SK-N-SH (cell line): ENCODE measurements around the gene ZFX. TPM values are rescaled to one million over a fixed set of nuclear protein-coding genes. Genes with fewer than 3 reads are reported as not detected.

Source experiments
- CTCF ChIA-PET: fragments of 300-600, 350-600 bp; formaldehyde crosslinking; extraction: SDS; loops from one replicate; lab custom pipeline; 2021; lab: Yijun Ruan, JAX
- POLR2A ChIA-PET: fragments of 350-600 bp; sonication (Branson Sonifier 250); formaldehyde crosslinking; extraction: SDS; loops from one replicate; lab custom pipeline; 2020; ENCODE audit warnings: antibody characterized with exemption, inconsistent platforms; lab: Yijun Ruan, JAX
- DNase-seq: peaks from one replicate; pipeline ENCODE4 v3.0.0; 2012
- H2AFZ ChIP-seq: fragments of 200-600 bp; sonication (generic); 2 replicates; pipeline ENCODE4 v1.8.1; 2016; ENCODE audit warnings: antibody characterized with exemption, mild to moderate bottlenecking, low read depth
- H3F3A ChIP-seq: fragments of 200-600 bp; sonication (generic); replicated peaks from 2 replicates; pipeline ENCODE3; 2016; ENCODE audit warnings: antibody characterized with exemption, mild to moderate bottlenecking; ENCODE audit not compliant: insufficient read depth
- H3K27ac ChIP-seq, 2 experiments: fragments of 200-500 bp in 1 of 2; fragments of 200-600 bp in 1 of 2; sonication (Bioruptor generic) in 1 of 2; sonication (generic), shearing (Covaris generic) in 1 of 2; 2 replicates each; pipeline versions ENCODE4 v1.5.1 to v1.6.1; 2014 to 2016; ENCODE audit warnings: low read depth in 2 of 2, inconsistent platforms in 1 of 2, low read length in 1 of 2, mild to moderate bottlenecking in 1 of 2, mixed read lengths in 1 of 2
- H3K27me3 ChIP-seq: fragments of 200-600 bp; sonication (generic), shearing (Covaris generic); 2 replicates; pipeline ENCODE4 v1.6.1; 2016; ENCODE audit warnings: mixed run types; ENCODE audit not compliant: insufficient read depth
- H3K36me3 ChIP-seq, 2 experiments: fragments of 200-500 bp in 1 of 2; fragments of 200-600 bp in 1 of 2; sonication (Bioruptor generic) in 1 of 2; sonication (generic) in 1 of 2; replicated peaks in 1 of 2; 2 replicates each; pipeline versions ENCODE3 to v1.5.1; 2014 to 2016; ENCODE audit warnings: low read length in 1 of 2, mild to moderate bottlenecking in 1 of 2; ENCODE audit not compliant: insufficient read depth in 2 of 2, control insufficient read depth in 1 of 2
- H3K4me1 ChIP-seq, 2 experiments: fragments of 200-500 bp in 1 of 2; fragments of 200-600 bp in 1 of 2; sonication (Bioruptor generic) in 1 of 2; sonication (generic), shearing (Covaris generic) in 1 of 2; 2 replicates each; pipeline versions ENCODE4 v1.5.1 to v1.6.1; 2014 to 2016; ENCODE audit warnings: low read depth in 1 of 2, low read length in 1 of 2, mixed run types in 1 of 2; ENCODE audit not compliant: insufficient read depth in 2 of 2, control insufficient read depth in 1 of 2
- H3K4me2 ChIP-seq: fragments of 200-600 bp; sonication (generic), shearing (Covaris generic); 2 replicates; pipeline ENCODE4 v1.6.1; 2017; ENCODE audit warnings: mixed run types
- H3K4me3 ChIP-seq, 2 experiments: fragments of 200-500 bp in 1 of 2; fragments of 200-600 bp in 1 of 2; sonication (Bioruptor generic) in 1 of 2; sonication (generic), shearing (Covaris generic) in 1 of 2; 2 replicates each; pipeline versions ENCODE4 v1.5.1 to v1.8.1; 2014 to 2016; ENCODE audit warnings: low read depth in 2 of 2, inconsistent platforms in 1 of 2, low read length in 1 of 2, mild to moderate bottlenecking in 1 of 2, mixed read lengths in 1 of 2, moderate library complexity in 1 of 2
- H3K79me2 ChIP-seq: fragments of 200-600 bp; sonication (generic); 2 replicates; pipeline ENCODE4 v1.8.1; 2017; ENCODE audit warnings: mild to moderate bottlenecking; ENCODE audit not compliant: insufficient read depth
- H3K9ac ChIP-seq: fragments of 200-600 bp; sonication (generic); 2 replicates; pipeline ENCODE4 v1.6.1; 2017; ENCODE audit warnings: mixed run types
- H3K9me2 ChIP-seq: fragments of 200-600 bp; sonication (generic); 2 replicates; pipeline ENCODE4 v1.6.1; 2017; ENCODE audit warnings: mixed run types
- H3K9me3 ChIP-seq: fragments of 200-600 bp; sonication (generic); 2 replicates; pipeline ENCODE4 v1.6.1; 2017; ENCODE audit warnings: mixed run types, mild to moderate bottlenecking, moderate library complexity
- H4K20me1 ChIP-seq: fragments of 200-600 bp; sonication (generic); 2 replicates; pipeline ENCODE4 v1.6.1; 2017; ENCODE audit warnings: mild to moderate bottlenecking, mixed run types; ENCODE audit not compliant: insufficient read depth
- EP300 ChIP-seq, 2 experiments: IDR thresholded peaks; 2 replicates each; pipeline versions ENCODE4 v1.4.0 to v1.6.1; 2012; ENCODE audit warnings: borderline replicate concordance in 1 of 2, low read depth in 1 of 2, low read length in 1 of 2
- EZH2phosphoT487 ChIP-seq: fragments of 200-600 bp; sonication (generic); IDR thresholded peaks from 2 replicates; pipeline ENCODE4 v1.6.1; 2017; ENCODE audit warnings: low read depth, mixed run types, mild to moderate bottlenecking, antibody characterized with exemption, moderate library complexity, borderline replicate concordance
- FOSL2 ChIP-seq: IDR thresholded peaks from 2 replicates; pipeline ENCODE4 v1.4.0; 2012; ENCODE audit warnings: low read depth, mild to moderate bottlenecking, moderate library complexity, borderline replicate concordance
- FOXJ3 ChIP-seq: sonication (generic); formaldehyde crosslinking; IDR thresholded peaks from 2 replicates; pipeline ENCODE4 v1.5.1; 2020; ENCODE audit warnings: mild to moderate bottlenecking, missing genetic modification reagents
- GATA2 ChIP-seq: sonication (generic); formaldehyde crosslinking; IDR thresholded peaks from 2 replicates; pipeline ENCODE4 v1.5.0; 2020; ENCODE audit warnings: mild to moderate bottlenecking, missing genetic modification reagents
- IRF3 ChIP-seq: fragments of 150-350 bp; IDR thresholded peaks from 2 replicates; pipeline ENCODE4 v1.6.1; 2016; ENCODE audit warnings: mild to moderate bottlenecking, low read depth, low read length
- JUND ChIP-seq: IDR thresholded peaks from 2 replicates; pipeline ENCODE4 v1.4.0; 2012
- MAX ChIP-seq: IDR thresholded peaks from 2 replicates; pipeline ENCODE4 v1.4.0; 2012; ENCODE audit warnings: low read depth
- MXI1 ChIP-seq: IDR thresholded peaks from 2 replicates; pipeline ENCODE4 v1.6.1; 2012; ENCODE audit warnings: mild to moderate bottlenecking, low read depth, low read length, improper control_type of control experiment
- NRF1 ChIP-seq: IDR thresholded peaks from 2 replicates; pipeline ENCODE4 v1.6.1; 2012; ENCODE audit warnings: low read depth, mild to moderate bottlenecking, low read length
- PBX3 ChIP-seq: IDR thresholded peaks from 2 replicates; pipeline ENCODE4; 2012
- POLR2AphosphoS5 ChIP-seq: IDR thresholded peaks from 2 replicates; pipeline ENCODE4 v1.6.1; 2012; ENCODE audit warnings: low read depth, low read length
- RAD21 ChIP-seq: IDR thresholded peaks from 2 replicates; pipeline ENCODE4 v1.6.1; 2012; ENCODE audit warnings: mild to moderate bottlenecking, low read length
- RCOR1 ChIP-seq: fragments of 150-350 bp; IDR thresholded peaks from 2 replicates; pipeline ENCODE4 v1.6.1; 2017; ENCODE audit warnings: antibody characterized with exemption, low read length
- SIN3A ChIP-seq: IDR thresholded peaks from 2 replicates; pipeline ENCODE4 v1.6.1; 2012; ENCODE audit warnings: low read depth, mild to moderate bottlenecking, low read length, moderate library complexity, borderline replicate concordance
- TAF1 ChIP-seq: IDR thresholded peaks from 2 replicates; pipeline ENCODE4 v1.6.1; 2012; ENCODE audit warnings: low read depth, mild to moderate bottlenecking, low read length, moderate library complexity, borderline replicate concordance
- USF1 ChIP-seq: IDR thresholded peaks from 2 replicates; pipeline ENCODE4 v1.4.0; 2012; ENCODE audit warnings: low read depth, borderline replicate concordance
- YY1 ChIP-seq: IDR thresholded peaks from 2 replicates; pipeline ENCODE4 v1.4.0; 2012; ENCODE audit warnings: low read depth, mild to moderate bottlenecking
- ZBTB33 ChIP-seq: IDR thresholded peaks from 2 replicates; pipeline ENCODE4 v1.4.0; 2012; ENCODE audit warnings: low read depth, borderline replicate concordance
- WGBS: methylation state at CpG from one replicate; pipeline ENCODE4 v1.1.6; 2017; ENCODE audit warnings: low lambda C conversion rate; 5-methylcytosine and 5-hydroxymethylcytosine counted together
- polyA plus RNA-seq, 3 experiments: library from polyadenylated mRNA; depleted of rRNA; stranded (reverse); fragments of >200 nt; gene quantifications; 2 replicates each; pipeline ENCODE4 v1.2.3, GENCODE V29; 2012

ZFX gene
- polyA plus RNA-seq, 1 of the 3 experiments (the other 2 are of a cell fraction): 9.0 TPM

GRCh38 chrX:24229976-24230375 lies 80.4 kb downstream of the ZFX start:
- H3K27ac ChIP-seq: no peak overlapping the region
- no peak overlapping the region for H3K4me3 ChIP-seq
- H3K9me3 ChIP-seq: peaks cover 12% of the 10 kb centered on the region; the same call in 1 of the 2 replicates
- POLR2A ChIA-PET: no interaction called here
- H3K9me2 ChIP-seq: no peaks in the 10 kb centered on the region
- H3K79me2 ChIP-seq: no peaks in the 10 kb centered on the region
- no peaks in the 10 kb centered on the region for H4K20me1 ChIP-seq
- H3K36me3 ChIP-seq: no peaks in the 10 kb centered on the region
- CTCF ChIA-PET: interaction anchor here (1.4 kb wide), 1 partner anchor 13 kb away, joined by 7 read pairs; no protein-coding TSS in a partner anchor
- H3K9ac ChIP-seq: no peak overlapping the region
- WGBS: 73% methylated on average over 3 of the region's 3 CpGs
- no peaks in the 10 kb centered on the region for H3K4me1 ChIP-seq
- H3K27me3 ChIP-seq: no peaks in the 10 kb centered on the region; the same call in 1 of the 2 replicates
- no peak for DNase-seq
- no peak overlapping the region for H2AFZ ChIP-seq
- H3F3A ChIP-seq: peaks cover 7% of the 10 kb centered on the region
- no peak for TF ChIP-seq POLR2AphosphoS5
- no peak for TF ChIP-seq GATA2
- no peak for TF ChIP-seq RAD21
- no peak for TF ChIP-seq TAF1
- no peak for TF ChIP-seq JUND
- no peak for TF ChIP-seq MXI1
- no peak overlapping the region for H3K4me2 ChIP-seq

- DNase-seq: no peak
- Histone ChIP-seq H4K20me1 (no peaks in the 10 kb centered on the region), H3K4me2 (peak overlapping the region; percentile 39), H3K4me1 (no peaks in the 10 kb centered on the region), H3K36me3 (no peaks in the 10 kb centered on the region), H2AFZ (peak overlapping the region; percentile 54; the same call in 1 of the 2 replicates), H3K9me3 (peaks cover 1% of the 10 kb centered on the region; the same call in 1 of the 2 replicates), H3K27ac (peak overlapping the region in 1 of 2 experiments; percentile 56; a peak in 2 of 4 replicates), H3K9ac (no peak overlapping the region), H3K27me3 (no peaks in the 10 kb centered on the region; the same call in 1 of the 2 replicates), H3K4me3 (peak overlapping the region in 1 of 2 experiments; percentile 27; a peak in 1 of 4 replicates), H3K9me2 (no peaks in the 10 kb centered on the region), H3F3A (peaks cover 7% of the 10 kb centered on the region), H3K79me2 (no peaks in the 10 kb centered on the region)
- ChIA-PET POLR2A (no interaction called here), CTCF (interaction anchor here (0.5 to 1.5 kb wide), 3 partner anchors 11 to 470 kb away, joined by 3 to 7 read pairs (median 4); no protein-coding TSS in a partner anchor)
- WGBS: 3% methylated on average over 3 of the region's 3 CpGs
- no peak for TF ChIP-seq ZBTB33
- TF ChIP-seq RAD21: no peak
- no peak for TF ChIP-seq POLR2AphosphoS5
- no peak for TF ChIP-seq MXI1
- no peak for TF ChIP-seq FOXJ3 (CRISPR knock-in tag)
- no peak for TF ChIP-seq USF1
- TF ChIP-seq RCOR1: no peak
- no peak for TF ChIP-seq YY1
- TF ChIP-seq FOSL2: peak; percentile 85; the same call in 1 of the 2 replicates
- TF ChIP-seq IRF3: no peak
- no peak for TF ChIP-seq NRF1
- no peak for TF ChIP-seq SIN3A
- TF ChIP-seq PBX3: peak; percentile 14; the same call in 1 of the 2 replicates
- no peak for TF ChIP-seq GATA2
- no peak for TF ChIP-seq EP300 (IDR thresholded peaks at IDR 0.05; ENCODE audit: borderline replicate concordance in 1 of 2, low read depth in 1 of 2, low read length in 1 of 2)
- no peak for TF ChIP-seq EZH2phosphoT487
- no peak for TF ChIP-seq MAX
- TF ChIP-seq JUND: peak; percentile 77
These were observed 81.6 kb downstream of the ZFX start for GRCh38 chrX:24231131-24231540.
